ENCODE data around the gene B3GNT9.
A peak's percentile ranks its signal among the peaks of the same experiment; 100 is the strongest.

- TF ChIP-seq CTCF (conservative IDR thresholded peaks at IDR 0.05 in 1 of 2, IDR thresholded peaks at IDR 0.05 in 1 of 2; ENCODE audit: extremely low read depth in 1 of 2, insufficient read depth in 1 of 2, low read depth in 1 of 2, low read length in 2 of 2) (peak; percentile 34 to 54), EZH2 (IDR thresholded peaks at IDR 0.05; ENCODE audit: borderline replicate concordance, low read length) (no peak)
These were observed 18.9 kb upstream of the B3GNT9 start for GRCh38 chr16:67169642-67170167.

Data from mammary epithelial cell (primary cell).